NT2/D1 (cell line): ENCODE data around the gene ZEB2.

Source experiments
- DNase-seq: peaks from one replicate; pipeline ENCODE4 v3.0.0-alpha.2; 2011; ENCODE audit warnings: low read depth, low spot score
- H3K27me3 ChIP-seq: 2 replicates; pipeline ENCODE4 v1.6.0; 2011; ENCODE audit warnings: mild to moderate bottlenecking; ENCODE audit not compliant: insufficient read length, insufficient read depth
- H3K36me3 ChIP-seq: 2 replicates; pipeline ENCODE4 v1.6.1; 2011; ENCODE audit warnings: mild to moderate bottlenecking, low read length, mixed read lengths; ENCODE audit not compliant: insufficient read depth, insufficient read length
- H3K4me1 ChIP-seq: 2 replicates; pipeline ENCODE4 v1.5.1; 2011; ENCODE audit not compliant: insufficient read depth, insufficient read length
- H3K4me3 ChIP-seq: 2 replicates; pipeline ENCODE4 v1.5.1; 2011; ENCODE audit warnings: low read depth; ENCODE audit not compliant: insufficient read length
- H3K9ac ChIP-seq: 2 replicates; pipeline ENCODE4 v1.6.0; 2011; ENCODE audit warnings: low read depth; ENCODE audit not compliant: insufficient read length
- H3K9me3 ChIP-seq: 2 replicates; pipeline ENCODE4 v1.5.1; 2011; ENCODE audit warnings: mild to moderate bottlenecking, low read length; ENCODE audit not compliant: insufficient read depth
- SUZ12 ChIP-seq: IDR thresholded peaks from 2 replicates; pipeline ENCODE4 v1.6.1; 2011; ENCODE audit not compliant: insufficient read length, insufficient read depth; ENCODE audit errors: extremely low read depth
- YY1 ChIP-seq: IDR thresholded peaks from 2 replicates; pipeline ENCODE4 v1.6.1; 2011; ENCODE audit not compliant: insufficient read length, insufficient read depth
- ZNF274 ChIP-seq: IDR thresholded peaks from 2 replicates; pipeline ENCODE4 v1.6.1; 2011; ENCODE audit warnings: mild to moderate bottlenecking, low read depth, low read length

ZEB2 gene

DNA sequence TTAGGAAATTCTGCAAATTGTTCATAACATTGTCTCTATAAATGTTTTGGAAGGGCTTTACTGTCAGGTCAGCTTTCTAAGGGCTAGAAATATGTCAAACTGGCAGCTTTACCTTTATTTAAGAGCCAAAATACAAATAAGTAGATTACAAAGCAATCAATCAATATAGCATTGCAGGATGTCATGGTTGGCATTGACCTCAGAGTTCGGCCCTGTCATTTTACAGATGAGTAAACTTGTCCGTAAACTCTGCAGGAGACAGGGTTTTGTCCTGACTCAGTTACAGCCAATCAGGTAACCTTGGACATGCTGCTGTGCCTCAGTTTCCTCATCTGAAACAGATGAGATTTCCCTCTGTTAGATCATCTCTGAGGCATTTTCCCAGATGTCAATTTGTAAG lies 25.9 kb upstream of the ZEB2 start:
- H3K4me1 ChIP-seq, result no peaks in the 10 kb centered on the region

DNA sequence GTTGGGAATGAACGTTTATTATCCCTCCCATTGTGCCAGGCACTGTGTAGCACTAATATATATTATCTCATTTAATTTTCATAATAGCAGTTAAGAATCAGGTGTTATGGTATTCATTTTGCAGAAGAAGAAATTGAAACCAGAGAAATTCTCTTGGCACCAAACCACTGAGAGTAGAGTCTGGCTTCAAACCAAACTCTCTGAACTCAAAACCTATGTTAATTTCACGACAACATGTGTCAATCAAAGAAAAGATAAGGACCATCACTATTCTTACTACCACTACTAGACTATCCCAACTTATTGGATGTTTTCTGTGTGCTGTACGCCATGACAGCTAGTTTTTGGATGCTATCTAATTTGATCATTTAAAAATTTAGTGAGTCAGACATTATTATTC lies 24.1 kb upstream of the ZEB2 start:
- no peak overlapping the region for H3K4me3 ChIP-seq
- H3K4me1 ChIP-seq, result no peaks in the 10 kb centered on the region
- DNase-seq, result no peak
- H3K27me3 ChIP-seq, result no peaks in the 10 kb centered on the region
- H3K9me3 ChIP-seq, result no peaks in the 10 kb centered on the region
- TF ChIP-seq ZNF274 (no peak), YY1 (no peak), SUZ12 (no peak)
- no peak overlapping the region for H3K9ac ChIP-seq
- no peaks in the 10 kb centered on the region for H3K36me3 ChIP-seq

More for the DNA sequence above, 25.9 kb upstream of the ZEB2 start:
- Histone ChIP-seq H3K4me3 (no peak overlapping the region), H3K9me3 (no peaks in the 10 kb centered on the region), H3K36me3 (no peaks in the 10 kb centered on the region), H3K9ac (no peak overlapping the region), H3K27me3 (no peaks in the 10 kb centered on the region)
- no peak for TF ChIP-seq SUZ12
- no peak for TF ChIP-seq ZNF274
- TF ChIP-seq YY1, result no peak
- DNase-seq, result no peak

DNA sequence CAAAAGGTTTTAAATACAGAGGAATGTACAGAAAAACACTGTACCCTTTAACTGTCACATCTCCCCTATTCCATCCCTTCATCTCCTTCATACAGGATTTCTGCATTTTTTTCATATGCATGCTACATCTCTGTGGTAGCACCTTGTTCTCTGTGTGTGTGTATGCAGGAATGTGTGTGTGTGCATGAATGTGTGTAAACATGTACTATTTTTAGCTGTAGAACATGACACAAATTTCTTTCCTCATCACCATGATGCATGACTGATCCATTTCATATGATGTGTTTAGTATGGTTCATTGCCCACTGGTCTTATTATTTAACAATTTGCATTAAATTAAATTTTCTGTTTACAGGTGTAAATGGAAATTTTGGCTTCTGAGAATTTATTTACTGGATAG lies 21.5 kb upstream of the ZEB2 start:
- no peak overlapping the region for H3K4me3 ChIP-seq
- H3K9ac ChIP-seq, result no peak overlapping the region
- no peaks in the 10 kb centered on the region for H3K27me3 ChIP-seq
- no peaks in the 10 kb centered on the region for H3K9me3 ChIP-seq
- DNase-seq, result no peak
- no peaks in the 10 kb centered on the region for H3K36me3 ChIP-seq
- no peak for TF ChIP-seq ZNF274
- TF ChIP-seq YY1, result no peak
- no peak for TF ChIP-seq SUZ12
- H3K4me1 ChIP-seq, result no peaks in the 10 kb centered on the region

DNA sequence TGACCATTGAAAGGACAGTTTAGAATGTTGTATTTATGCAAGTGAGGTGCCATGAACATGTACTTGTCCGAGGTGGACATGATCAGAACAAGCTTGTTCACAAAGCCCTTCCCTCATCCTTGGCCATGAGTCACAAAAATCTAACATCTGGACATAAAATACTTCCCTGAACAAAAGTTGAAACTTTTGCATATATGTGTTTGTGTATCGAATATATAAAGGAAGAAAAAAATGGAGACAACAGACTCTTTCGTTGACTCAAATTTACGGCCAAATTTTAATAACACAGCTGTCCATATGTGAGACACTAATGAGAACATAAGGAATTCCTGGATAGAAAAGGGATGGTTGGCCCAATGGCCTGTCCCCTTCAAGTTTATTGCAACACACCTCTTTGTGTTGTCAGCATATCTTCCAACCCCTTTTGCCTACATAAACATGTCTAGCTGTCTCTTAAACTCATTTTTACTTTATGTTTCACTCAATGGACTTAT lies 19.4 kb upstream of the ZEB2 start:
- H3K27me3 ChIP-seq, result no peaks in the 10 kb centered on the region
- TF ChIP-seq SUZ12, result no peak
- no peak for TF ChIP-seq ZNF274
- TF ChIP-seq YY1, result no peak
- no peak overlapping the region for H3K9ac ChIP-seq
- H3K36me3 ChIP-seq, result no peaks in the 10 kb centered on the region
- no peaks in the 10 kb centered on the region for H3K4me1 ChIP-seq
- no peak for DNase-seq
- H3K4me3 ChIP-seq, result no peak overlapping the region
- H3K9me3 ChIP-seq, result no peaks in the 10 kb centered on the region

DNA sequence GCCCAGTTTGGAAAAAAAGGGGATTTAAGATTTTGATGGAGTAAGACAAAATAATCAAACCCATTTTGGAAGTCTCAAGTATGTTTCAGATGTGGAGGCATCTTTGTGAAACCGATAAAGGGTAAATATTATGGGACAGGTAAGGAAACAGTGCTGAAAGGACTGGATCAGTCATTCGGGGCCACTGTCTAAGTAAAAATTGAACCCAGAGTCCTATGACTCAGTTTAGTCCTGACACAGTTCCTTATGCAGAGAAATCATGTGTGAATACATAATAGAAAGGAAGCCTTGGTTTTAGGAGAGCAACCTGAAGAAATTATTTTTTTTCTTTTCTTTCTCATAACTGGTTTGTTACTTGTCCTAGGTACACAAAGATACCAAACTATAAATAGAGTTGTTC lies 15.4 kb upstream of the ZEB2 start:
- no peak for TF ChIP-seq ZNF274
- no peak for TF ChIP-seq SUZ12
- TF ChIP-seq YY1, result no peak
- no peak overlapping the region for H3K4me3 ChIP-seq
- H3K9ac ChIP-seq, result no peak overlapping the region
- H3K36me3 ChIP-seq, result no peaks in the 10 kb centered on the region
- no peaks in the 10 kb centered on the region for H3K9me3 ChIP-seq
- DNase-seq, result no peak
- no peaks in the 10 kb centered on the region for H3K27me3 ChIP-seq
- H3K4me1 ChIP-seq, result no peaks in the 10 kb centered on the region

DNA sequence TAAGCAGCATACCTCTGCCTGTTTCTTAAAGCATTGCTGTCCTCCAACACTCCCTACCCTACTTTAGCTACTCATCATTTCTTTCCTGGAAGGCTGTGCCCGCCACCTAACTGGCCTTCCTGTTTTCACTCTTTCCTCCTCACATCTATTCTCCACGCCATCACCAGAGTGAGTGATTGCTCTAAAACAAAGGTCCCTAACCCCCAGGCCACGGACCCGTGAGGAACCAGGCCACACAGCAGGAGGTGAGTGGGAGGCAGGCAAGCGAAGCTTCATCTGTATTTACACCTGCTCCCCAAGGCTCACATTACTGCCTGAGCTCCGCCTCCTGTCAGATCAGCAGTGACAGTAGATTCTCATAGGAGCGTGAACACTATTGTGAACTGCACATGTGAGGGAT lies 13.3 kb upstream of the ZEB2 start:
- no peaks in the 10 kb centered on the region for H3K4me1 ChIP-seq
- no peak overlapping the region for H3K4me3 ChIP-seq
- no peaks in the 10 kb centered on the region for H3K9me3 ChIP-seq
- DNase-seq, result no peak
- no peak for TF ChIP-seq YY1
- no peaks in the 10 kb centered on the region for H3K27me3 ChIP-seq
- no peak overlapping the region for H3K9ac ChIP-seq
- no peaks in the 10 kb centered on the region for H3K36me3 ChIP-seq

DNA sequence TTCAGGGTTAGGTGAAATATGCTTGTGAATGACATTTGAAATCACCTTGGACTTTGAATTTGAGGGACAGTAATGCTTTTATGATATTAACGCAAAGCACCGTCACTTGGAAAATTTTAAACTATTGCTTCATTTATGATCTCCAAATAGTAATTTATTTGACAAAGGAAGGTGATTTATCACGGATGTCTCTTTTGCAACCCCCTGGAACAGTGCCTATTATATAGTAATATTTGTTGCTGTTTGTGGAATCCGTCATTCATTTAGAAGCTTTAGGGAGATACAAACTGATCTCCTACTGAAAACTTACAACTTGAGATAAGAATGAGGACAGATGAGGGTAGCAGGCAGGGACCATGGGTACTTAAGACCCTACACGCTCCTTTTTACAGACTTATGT lies 10.7 kb upstream of the ZEB2 start:
- H3K9me3 ChIP-seq, result no peaks in the 10 kb centered on the region
- TF ChIP-seq YY1 (no peak), SUZ12 (no peak)
- H3K4me1 ChIP-seq, result no peaks in the 10 kb centered on the region
- H3K9ac ChIP-seq, result no peak overlapping the region
- no peaks in the 10 kb centered on the region for H3K27me3 ChIP-seq
- no peak overlapping the region for H3K4me3 ChIP-seq
- H3K36me3 ChIP-seq, result no peaks in the 10 kb centered on the region
- no peak for DNase-seq

DNA sequence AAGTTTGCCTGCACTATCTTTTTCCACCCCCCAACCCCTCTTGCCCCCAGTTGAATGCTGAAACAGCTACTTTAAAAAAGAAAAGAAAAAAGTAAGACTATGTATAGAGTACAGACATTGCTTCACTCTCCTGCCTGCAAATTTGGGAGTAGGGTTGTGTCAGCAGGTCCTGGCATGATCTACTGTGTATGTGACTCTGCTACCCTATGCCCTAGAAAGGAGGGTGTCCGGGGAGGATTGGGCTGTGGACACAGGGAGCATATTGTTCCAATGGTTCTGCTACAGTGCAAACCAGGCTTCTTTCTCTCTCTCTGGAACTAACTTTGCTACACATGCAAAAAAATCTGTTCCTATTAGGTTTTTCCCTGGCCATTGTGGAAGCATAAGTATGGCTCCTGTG lies 9.9 kb upstream of the ZEB2 start:
- no peaks in the 10 kb centered on the region for H3K4me1 ChIP-seq
- no peaks in the 10 kb centered on the region for H3K27me3 ChIP-seq
- no peaks in the 10 kb centered on the region for H3K36me3 ChIP-seq
- H3K9ac ChIP-seq, result no peak overlapping the region
- DNase-seq, result no peak
- TF ChIP-seq ZNF274 (no peak), SUZ12 (no peak), YY1 (no peak)
- no peaks in the 10 kb centered on the region for H3K9me3 ChIP-seq
- no peak overlapping the region for H3K4me3 ChIP-seq
